WERI-Rb-1 (cell line): ENCODE measurements around the gene ARMC12.
"Not testable (repeated sequence)": the region's sequence is repeated elsewhere in the genome, so short reads cannot be mapped to it uniquely, and the experiment has no call there.

Experiments
- DNase-seq: peaks from one replicate; pipeline ENCODE4 v3.0.0-alpha.2; 2020
- H3K27ac ChIP-seq: fragments of 250-450 bp; sonication (Bioruptor Pico); 2 replicates; pipeline ENCODE4 v1.5.1; 2020; ENCODE audit warnings: mild to moderate bottlenecking, moderate library complexity
- H3K27me3 ChIP-seq: fragments of 250-450 bp; sonication (Bioruptor Pico); 2 replicates; pipeline ENCODE4 v1.5.1; 2021; ENCODE audit warnings: mild to moderate bottlenecking, low read depth, moderate library complexity; ENCODE audit not compliant: insufficient read depth, severe bottlenecking
- H3K36me3 ChIP-seq: fragments of 250-450 bp; sonication (Bioruptor Pico); 2 replicates; pipeline ENCODE4 v1.5.1; 2020; ENCODE audit warnings: mild to moderate bottlenecking, moderate library complexity
- H3K4me3 ChIP-seq: 2 replicates; pipeline ENCODE4 v1.5.1; 2011; ENCODE audit warnings: low read depth, mild to moderate bottlenecking, control low read depth, low read length
- H3K9me3 ChIP-seq: fragments of 250-450 bp; sonication (Bioruptor Pico); 2 replicates; pipeline ENCODE4 v1.5.1; 2021; ENCODE audit warnings: mild to moderate bottlenecking, moderate library complexity; ENCODE audit not compliant: severe bottlenecking
- CTCF ChIP-seq: IDR thresholded peaks from 2 replicates; pipeline ENCODE4 v1.5.1; 2011; ENCODE audit warnings: low read depth, mild to moderate bottlenecking, control low read depth, inconsistent platforms, low read length

ARMC12 gene

GRCh38 chr6:35729722-35730121 lies 7.1 kb upstream of the ARMC12 start:
- Histone ChIP-seq H3K36me3 (no peaks in the 10 kb centered on the region), H3K27ac (no peak overlapping the region), H3K4me3 (no peak overlapping the region), H3K27me3 (peaks cover 15% of the 10 kb centered on the region), H3K9me3 (no peaks in the 10 kb centered on the region)
- no peak for TF ChIP-seq CTCF
- no peak for DNase-seq

DNA sequence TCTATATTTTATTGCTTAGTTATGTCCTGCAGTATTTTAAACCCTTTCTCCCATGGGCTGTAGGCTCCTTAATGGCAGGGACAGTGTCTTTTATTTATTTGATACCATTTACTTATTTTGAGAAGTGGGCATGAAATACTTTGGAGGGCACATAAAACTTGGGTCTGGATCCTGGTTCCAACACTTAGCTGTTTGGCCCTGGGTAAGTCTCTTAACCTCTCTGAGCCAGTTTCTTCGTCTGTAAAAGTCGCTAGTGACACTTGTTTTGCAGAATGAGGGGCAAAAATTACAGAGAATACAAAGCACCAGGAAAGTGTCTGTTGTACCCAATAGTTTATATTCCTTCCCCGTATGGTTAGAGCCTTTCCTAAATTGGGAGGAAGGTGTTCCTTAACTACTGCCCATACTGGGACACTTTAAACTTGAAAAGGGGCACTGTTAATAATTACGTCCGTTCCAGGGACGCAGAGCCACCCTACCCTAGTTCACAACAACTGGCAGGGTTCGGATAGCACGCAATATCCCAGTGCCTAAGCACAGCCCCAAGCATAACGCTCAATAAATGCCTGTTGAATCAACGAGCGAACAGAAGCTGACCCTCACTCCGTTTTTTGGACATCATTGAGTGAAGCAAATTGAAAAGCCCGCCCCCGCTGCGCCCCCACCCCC lies 6.0 kb upstream of the ARMC12 start:
- TF ChIP-seq CTCF: no peak
- Histone ChIP-seq H3K27me3 (peaks cover 15% of the 10 kb centered on the region), H3K36me3 (no peaks in the 10 kb centered on the region), H3K27ac (no peak overlapping the region), H3K4me3 (peak overlapping the region; percentile 75), H3K9me3 (no peaks in the 10 kb centered on the region)
- DNase-seq: no peak

DNA sequence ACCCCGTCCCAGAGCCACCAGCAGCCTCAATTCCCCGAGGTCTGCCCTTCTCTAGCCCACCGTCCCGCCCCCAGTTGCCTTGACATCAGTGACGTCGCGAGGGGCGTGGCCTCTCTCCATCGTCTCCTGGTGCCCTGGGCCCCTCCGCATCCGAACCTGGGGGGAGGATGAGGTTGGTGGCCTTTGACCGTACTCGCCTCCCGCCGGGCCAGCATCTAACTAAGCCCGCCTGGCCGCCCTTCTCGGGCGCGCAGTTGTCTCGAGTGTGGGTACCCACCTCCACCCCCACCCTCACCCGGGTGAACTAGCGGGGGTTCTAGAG lies 5.5 kb upstream of the ARMC12 start:
- H3K4me3 ChIP-seq: peak overlapping the region; percentile 75
- DNase-seq: peak; percentile 95
- H3K27ac ChIP-seq: peak overlapping the region; percentile 12; the same call in 1 of the 2 replicates
- no peaks in the 10 kb centered on the region for H3K9me3 ChIP-seq
- H3K36me3 ChIP-seq: no peaks in the 10 kb centered on the region
- TF ChIP-seq CTCF: no peak
- peaks cover 15% of the 10 kb centered on the region for H3K27me3 ChIP-seq

DNA sequence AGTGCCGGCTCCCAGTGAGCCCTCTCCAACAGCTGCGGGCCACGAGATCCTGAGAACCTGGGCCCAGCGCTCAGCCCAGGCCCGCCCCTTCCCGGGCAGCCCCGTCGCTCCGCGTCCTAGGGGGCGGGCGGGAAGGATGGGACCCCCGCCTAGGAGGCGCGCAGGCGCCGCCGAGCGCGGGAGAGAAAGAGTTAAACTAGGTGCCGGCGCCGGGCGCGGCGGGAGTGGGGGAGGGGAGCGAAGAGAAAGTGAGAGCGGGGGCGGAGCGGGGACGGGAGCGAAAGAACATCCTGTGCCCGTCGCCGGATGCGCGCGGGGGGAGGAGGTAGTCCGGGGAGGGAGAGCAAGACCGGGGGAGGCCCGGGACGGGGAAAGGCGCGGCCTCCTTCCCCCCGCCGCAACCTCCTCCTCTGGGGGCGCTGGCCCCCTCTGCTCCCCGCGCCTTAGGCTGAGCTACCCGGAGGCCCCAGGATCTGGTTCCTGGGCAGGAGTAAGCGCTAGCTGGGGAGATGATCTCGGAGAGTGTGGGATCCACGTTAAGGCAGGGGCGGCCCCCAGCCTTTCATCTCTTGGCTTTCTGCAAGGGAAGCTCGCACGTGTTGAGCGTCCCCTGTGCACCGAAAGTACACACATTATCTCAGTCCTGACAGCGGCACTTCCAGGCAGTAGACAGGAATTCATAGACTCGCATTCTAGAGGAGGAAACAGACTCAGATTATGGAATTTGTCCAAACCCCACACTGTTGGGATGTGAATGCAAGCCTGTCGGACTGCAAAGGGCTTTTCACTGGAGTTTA lies 4.9 kb upstream of the ARMC12 start:
- H3K27ac ChIP-seq: peak overlapping the region; percentile 12; the same call in 1 of the 2 replicates
- H3K9me3 ChIP-seq: no peaks in the 10 kb centered on the region
- H3K4me3 ChIP-seq: peak overlapping the region; percentile 75
- peaks cover 15% of the 10 kb centered on the region for H3K27me3 ChIP-seq
- peak; percentile 89 for DNase-seq
- TF ChIP-seq CTCF: 0 out of 2 replicates have a peak, but pooled peaks have one; percentile 38
- no peaks in the 10 kb centered on the region for H3K36me3 ChIP-seq

DNA sequence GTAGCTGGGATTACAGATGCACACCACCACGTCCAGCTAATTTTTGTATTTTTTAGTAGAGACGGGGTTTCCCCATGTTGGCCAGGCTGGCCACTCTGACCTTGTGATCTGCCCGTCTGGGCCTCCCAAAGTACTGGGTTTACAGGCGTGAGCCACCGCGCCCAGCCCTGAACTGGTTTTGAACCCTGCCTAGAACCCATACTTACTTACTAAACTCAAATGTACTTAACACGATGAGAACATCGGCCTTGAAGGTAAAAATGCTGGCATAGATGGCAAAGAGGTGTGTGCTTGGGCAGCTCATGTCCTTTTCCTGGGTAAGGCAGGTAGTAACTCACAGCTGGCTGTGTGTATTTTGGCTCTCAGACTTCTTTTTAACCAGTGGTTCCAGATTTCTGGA lies 3.2 kb upstream of the ARMC12 start:
- DNase-seq: no peak
- H3K36me3 ChIP-seq: no peaks in the 10 kb centered on the region
- no peaks in the 10 kb centered on the region for H3K9me3 ChIP-seq
- no peak overlapping the region for H3K4me3 ChIP-seq
- H3K27me3 ChIP-seq: peaks cover 9% of the 10 kb centered on the region
- no peak for TF ChIP-seq CTCF
- H3K27ac ChIP-seq: no peak overlapping the region

DNA sequence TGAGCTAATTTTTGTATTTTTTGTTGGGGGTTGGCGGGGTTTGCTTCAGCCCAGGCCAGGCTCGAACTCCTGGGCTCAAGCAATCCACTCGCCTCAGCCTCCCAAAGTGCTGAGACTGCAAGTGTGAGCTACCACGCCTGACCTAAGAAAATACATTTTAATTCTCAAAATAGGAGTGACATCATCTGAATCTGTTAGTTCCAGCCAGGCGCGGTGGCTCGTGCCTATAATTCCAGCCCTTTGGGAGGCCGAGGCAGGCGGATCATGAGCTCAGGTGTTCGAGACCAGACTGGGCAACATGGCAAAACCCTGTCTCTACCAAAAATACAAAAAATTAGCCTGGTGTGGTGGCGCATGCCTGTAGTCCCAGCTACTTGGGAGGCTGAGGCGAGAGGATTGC lies 2.5 kb upstream of the ARMC12 start:
- not testable (repeated sequence) for H3K9me3 ChIP-seq, H3K27me3 ChIP-seq, H3K4me3 ChIP-seq, H3K36me3 ChIP-seq, DNase-seq, H3K27ac ChIP-seq
